Smooth muscle cell (in vitro differentiated cells): Measurements from ENCODE around the gene CHMP4A. TPM values are rescaled to one million over a fixed set of nuclear protein-coding genes. Genes with fewer than 3 reads are reported as not detected.

Experiments used
- DNase-seq: peaks from one replicate; lab custom pipeline; 2025; ENCODE audit not compliant: unreplicated experiment; lab: John Stamatoyannopoulos, UW
- H2AFZ ChIP-seq: fragments of 200-600 bp; sonication (generic); 2 replicates; pipeline ENCODE4 v1.6.0; 2016; ENCODE audit warnings: antibody characterized with exemption, low read depth, mild to moderate bottlenecking
- H3F3A ChIP-seq: fragments of 200-600 bp; sonication (generic); 2 replicates; pipeline ENCODE4 v1.6.0; 2017; ENCODE audit warnings: antibody characterized with exemption, low read depth
- H3K27ac ChIP-seq: fragments of 200-600 bp; sonication (generic); 2 replicates; pipeline ENCODE4 v1.5.1; 2016; ENCODE audit warnings: low read depth, mild to moderate bottlenecking
- H3K27me3 ChIP-seq: fragments of 200-600 bp; sonication (generic); 2 replicates; pipeline ENCODE4 v1.6.1; 2016; ENCODE audit warnings: low read depth, mild to moderate bottlenecking
- H3K36me3 ChIP-seq: fragments of 200-600 bp; sonication (generic); 2 replicates; pipeline ENCODE4 v1.5.1; 2016; ENCODE audit warnings: low read depth
- H3K4me1 ChIP-seq: fragments of 200-600 bp; sonication (generic); 2 replicates; pipeline ENCODE4 v1.5.1; 2016; ENCODE audit warnings: low read depth
- H3K4me2 ChIP-seq: fragments of 200-600 bp; sonication (generic); 2 replicates; pipeline ENCODE4 v1.6.0; 2016; ENCODE audit warnings: mild to moderate bottlenecking
- H3K4me3 ChIP-seq: fragments of 200-600 bp; sonication (generic); 2 replicates; pipeline ENCODE4 v1.5.1; 2016; ENCODE audit warnings: mild to moderate bottlenecking
- H3K79me2 ChIP-seq: fragments of 200-600 bp; sonication (generic); 2 replicates; pipeline ENCODE4 v1.6.0; 2016; ENCODE audit warnings: low read depth, mild to moderate bottlenecking
- H3K9ac ChIP-seq: fragments of 200-600 bp; sonication (generic); 2 replicates; pipeline ENCODE4 v1.6.0; 2016; ENCODE audit warnings: low read depth
- H3K9me3 ChIP-seq: fragments of 200-600 bp; sonication (generic); replicated peaks from 2 replicates; pipeline ENCODE4 v1.5.1; 2016; ENCODE audit warnings: low read depth
- H4K20me1 ChIP-seq: fragments of 200-600 bp; sonication (generic); 2 replicates; pipeline ENCODE4 v1.6.0; 2016; ENCODE audit warnings: low read depth
- CTCF ChIP-seq: fragments of 200-600 bp; sonication (generic); IDR thresholded peaks from 2 replicates; pipeline ENCODE4 v1.5.1; 2017; ENCODE audit warnings: borderline replicate concordance, mild to moderate bottlenecking, antibody characterized with exemption; ENCODE audit not compliant: insufficient read depth, poor library complexity, severe bottlenecking
- WGBS: methylation state at CpG from one replicate; pipeline ENCODE4 v1.1.7; 2016; ENCODE audit warnings: low lambda C conversion rate; 5-methylcytosine and 5-hydroxymethylcytosine counted together
- polyA plus RNA-seq: library from polyadenylated mRNA; unstranded; fragments of >200 nt; fragmentation: Nextera tagmentation; extraction: Ambion mirVana; gene quantifications from 2 replicates; pipeline ENCODE4 v1.2.1, GENCODE V29; 2016
- total RNA-seq: library from RNA; depleted of rRNA; stranded (reverse); fragments of >200 nt; gene quantifications from 2 replicates; pipeline ENCODE4 v1.2.3, GENCODE V29; 2014

CHMP4A gene
- total and polyA plus RNA-seq, 2 experiments from 2014 or later, result 29.7 to 46.8 TPM

- no peaks in the 10 kb centered on the region for H3K36me3 ChIP-seq
- peaks cover 4% of the 10 kb centered on the region for H3F3A ChIP-seq
- peak overlapping the region; percentile 69 for H3K4me3 ChIP-seq
- no peaks in the 10 kb centered on the region for H3K9me3 ChIP-seq
- H3K4me2 ChIP-seq, result peak overlapping the region; percentile 87
- H4K20me1 ChIP-seq, result no peaks in the 10 kb centered on the region
- no peaks in the 10 kb centered on the region for H3K27me3 ChIP-seq
- no peak overlapping the region for H3K9ac ChIP-seq
- H3K4me1 ChIP-seq, result peaks cover 3% of the 10 kb centered on the region
- no peak for DNase-seq
- H2AFZ ChIP-seq, result no peak overlapping the region
- H3K27ac ChIP-seq, result peak overlapping the region; percentile 64
- 91% methylated on average over 2 of the region's 2 CpGs for WGBS
- no peak for TF ChIP-seq CTCF
- peaks cover 25% of the 10 kb centered on the region for H3K79me2 ChIP-seq
Measured at GRCh38 chr14:24216345-24216699, 3.0 kb upstream of the CHMP4A start.

GRCh38 chr14:24215495-24216344 lies 2.4 kb upstream of the CHMP4A start, which contains the start of gene MDP1:
Gene MDP1, minus strand, starts transcription at chr14:24216066. Its CDS starts 111 bp downstream, at chr14:24215955.
- TF ChIP-seq CTCF, result peak; percentile 44
- H3K9ac ChIP-seq, result peak within 1 kb of the TSS; percentile 72
- peak within 1 kb of the TSS; percentile 69 for H3K4me3 ChIP-seq
- no peaks in the 10 kb centered on the region for H3K27me3 ChIP-seq
- peaks cover 3% of the 10 kb centered on the region for H3K4me1 ChIP-seq
- H4K20me1 ChIP-seq, result no peaks in the 10 kb centered on the region
- peaks cover 4% of the 10 kb centered on the region for H3F3A ChIP-seq
- peak within 1 kb of the TSS; percentile 64 for H3K27ac ChIP-seq
- DNase-seq, result peak; percentile 34
- H3K4me2 ChIP-seq, result peak within 1 kb of the TSS; percentile 87
- H3K36me3 ChIP-seq, result no peaks in the 10 kb centered on the region
- peak within 1 kb of the TSS; percentile 60 for H2AFZ ChIP-seq
- no peaks in the 10 kb centered on the region for H3K9me3 ChIP-seq
- H3K79me2 ChIP-seq, result peaks cover 19% of the 10 kb centered on the region
- 2% methylated on average over 39 of the region's 40 CpGs for WGBS

GRCh38 chr14:24213866-24214662 lies 776 bp upstream of the CHMP4A start:
- Histone ChIP-seq H3K9me3 (no peaks in the 10 kb centered on the region), H3K4me3 (peak overlapping the region; percentile 56), H3K27ac (peak overlapping the region; percentile 99), H3K27me3 (no peaks in the 10 kb centered on the region), H4K20me1 (no peaks in the 10 kb centered on the region), H3K36me3 (no peaks in the 10 kb centered on the region), H3K4me2 (peak overlapping the region; percentile 93), H3F3A (peaks cover 4% of the 10 kb centered on the region), H3K79me2 (peaks cover 6% of the 10 kb centered on the region), H3K4me1 (peaks cover 3% of the 10 kb centered on the region), H3K9ac (peak overlapping the region; percentile 73), H2AFZ (peak overlapping the region; percentile 20)
- no peak for DNase-seq
- TF ChIP-seq CTCF, result no peak
- 95% methylated on average over 7 of the region's 7 CpGs for WGBS
